CD14-positive monocyte (primary cell): Measurements from ENCODE around the gene PHACTR3. TPM values are rescaled to one million over a fixed set of nuclear protein-coding genes. Genes with fewer than 3 reads are reported as not detected.

Experiments used
- DNase-seq, 3 donors: peaks; one replicate each; pipeline ENCODE4 v3.0.0-alpha.2; 2011 to 2022
- H2AFZ ChIP-seq: 2 replicates; pipeline ENCODE4 v1.6.0; 2012; ENCODE audit warnings: mild to moderate bottlenecking, low read depth, low read length, inconsistent platforms; ENCODE audit not compliant: insufficient read depth, poor library complexity, severe bottlenecking
- H3K27ac ChIP-seq, 2 donors: 1 replicate in 1 of 2; 2 replicates in 1 of 2; pipeline ENCODE4 v1.5.1; 2012 to 2013; ENCODE audit warnings: low read length in 2 of 2, control low read depth in 1 of 2, inconsistent platforms in 1 of 2, low read depth in 1 of 2, mild to moderate bottlenecking in 1 of 2
- H3K27me3 ChIP-seq, 2 donors: one replicate each; pipeline versions ENCODE4 v1.6.0 to v1.6.1; 2011 to 2013; ENCODE audit warnings: low read length in 2 of 2; ENCODE audit not compliant: control insufficient read depth in 2 of 2, insufficient read depth in 2 of 2
- H3K36me3 ChIP-seq, 2 donors: replicated peaks in 1 of 2; 1 replicate in 1 of 2; 2 replicates in 1 of 2; pipeline versions ENCODE4 v1.5.1 to v1.6.1; 2012 to 2013; ENCODE audit warnings: low read length in 2 of 2, control low read depth in 1 of 2, inconsistent platforms in 1 of 2, mild to moderate bottlenecking in 1 of 2; ENCODE audit not compliant: insufficient read depth in 2 of 2, control insufficient read depth in 1 of 2
- H3K4me1 ChIP-seq, 2 donors: 1 replicate in 1 of 2; 2 replicates in 1 of 2; pipeline versions ENCODE4 v1.5.1 to v1.6.1; 2012 to 2013; ENCODE audit warnings: low read length in 2 of 2, control low read depth in 1 of 2, inconsistent platforms in 1 of 2, mild to moderate bottlenecking in 1 of 2, moderate library complexity in 1 of 2; ENCODE audit not compliant: insufficient read depth in 2 of 2, control insufficient read depth in 1 of 2
- H3K4me2 ChIP-seq: replicated peaks from 2 replicates; pipeline ENCODE3; 2012; ENCODE audit warnings: low read length, moderate library complexity, mild to moderate bottlenecking; ENCODE audit not compliant: poor library complexity, severe bottlenecking; ENCODE audit errors: extremely low read depth
- H3K4me3 ChIP-seq, 3 experiments: fragments of 200-600 bp in 1 of 3; sonication (generic) in 1 of 3; replicated peaks in 1 of 3; 1 replicate in 2 of 3; 2 replicates in 1 of 3; pipeline ENCODE4 v1.5.1; 2011 to 2013; ENCODE audit warnings: low read length in 3 of 3, mild to moderate bottlenecking in 3 of 3, control low read depth in 2 of 3, low read depth in 2 of 3, inconsistent platforms in 1 of 3, moderate library complexity in 1 of 3
- H3K79me2 ChIP-seq: 2 replicates; pipeline ENCODE4 v1.6.0; 2012; ENCODE audit warnings: mild to moderate bottlenecking, control low read depth, inconsistent platforms, low read length, moderate library complexity; ENCODE audit not compliant: insufficient read depth
- H3K9ac ChIP-seq: 2 replicates; pipeline ENCODE4 v1.6.0; 2017; ENCODE audit warnings: low read length, mild to moderate bottlenecking; ENCODE audit not compliant: insufficient read depth, poor library complexity, severe bottlenecking
- H3K9me3 ChIP-seq, 2 donors: replicated peaks in 1 of 2; 1 replicate in 1 of 2; 2 replicates in 1 of 2; pipeline versions ENCODE4 v1.5.1 to v1.6.1; 2012 to 2013; ENCODE audit warnings: low read length in 2 of 2, control low read depth in 1 of 2; ENCODE audit not compliant: control insufficient read depth in 1 of 2, insufficient read depth in 1 of 2
- H4K20me1 ChIP-seq: 2 replicates; pipeline ENCODE4 v1.6.0; 2012; ENCODE audit warnings: mild to moderate bottlenecking, low read length, control low read depth, moderate library complexity; ENCODE audit not compliant: insufficient read depth
- H3K27ac Mint-ChIP-seq, 7 donors: one replicate each; pipeline ENCODE4 v1.8.0; 2020; ENCODE audit warnings: mild to moderate bottlenecking in 7 of 7, mixed read lengths in 7 of 7, moderate library complexity in 6 of 7, inconsistent platforms in 2 of 7
- H3K27me3 Mint-ChIP-seq, 3 donors: one replicate each; pipeline ENCODE4 v1.8.0; 2021 to 2022; ENCODE audit warnings: low read depth in 3 of 3, mild to moderate bottlenecking in 3 of 3, mixed read lengths in 3 of 3, moderate library complexity in 3 of 3, inconsistent platforms in 1 of 3
- H3K36me3 Mint-ChIP-seq, 2 donors: one replicate each; pipeline ENCODE4 v1.8.0; 2020; ENCODE audit warnings: mixed read lengths in 2 of 2, inconsistent platforms in 1 of 2, mild to moderate bottlenecking in 1 of 2
- H3K4me1 Mint-ChIP-seq: one replicate; pipeline ENCODE4 v1.8.0; 2020; ENCODE audit warnings: mild to moderate bottlenecking, mixed read lengths
- H3K4me3 Mint-ChIP-seq, 2 donors: one replicate each; pipeline ENCODE4 v1.8.0; 2020; ENCODE audit warnings: mild to moderate bottlenecking in 2 of 2, mixed read lengths in 2 of 2, moderate library complexity in 1 of 2
- H3K9me3 Mint-ChIP-seq, 7 donors: one replicate each; pipeline ENCODE4 v1.8.0; 2020 to 2022; ENCODE audit warnings: mixed read lengths in 7 of 7, mild to moderate bottlenecking in 6 of 7, moderate library complexity in 6 of 7, inconsistent platforms in 2 of 7
- WGBS: methylation state at CpG from one replicate; pipeline ENCODE4 v1.1.5; 2013; ENCODE audit warnings: missing lambda C conversion rate; ENCODE audit not compliant: insufficient coverage; 5-methylcytosine and 5-hydroxymethylcytosine counted together
- intact Hi-C, 2 donors: fragments of 100-400 bp; cut with micrococcal nuclease; formaldehyde crosslinking; loops; one replicate each; pipeline versions ENCODE4 v1.15.0 to v1.15.1; 2023
- polyA plus RNA-seq, 3 donors: library from polyadenylated mRNA; depleted of rRNA in 1 of 3; unstranded in 2 of 3; stranded (reverse) in 1 of 3; fragments of 300-500 nt in 2 of 3; fragments of >200 nt in 1 of 3; fragmentation: Illumina TruSeq in 2 of 3; gene quantifications; 1 replicate in 2 of 3; 2 replicates in 1 of 3; pipeline ENCODE4 v1.2.3, GENCODE V29; 2012 to 2021
- TF ChIP-seq, protein P1 (sequence below): fragments of 200-600 bp; IDR thresholded peaks from one replicate; pipeline ENCODE4 v1.8.0; 2022; ENCODE audit warnings: antibody characterized with exemption, mild to moderate bottlenecking

Gene PHACTR3
- polyA plus RNA-seq, 3 donors, result 0.11 to 0.17 TPM; not detected in 1

DNA sequence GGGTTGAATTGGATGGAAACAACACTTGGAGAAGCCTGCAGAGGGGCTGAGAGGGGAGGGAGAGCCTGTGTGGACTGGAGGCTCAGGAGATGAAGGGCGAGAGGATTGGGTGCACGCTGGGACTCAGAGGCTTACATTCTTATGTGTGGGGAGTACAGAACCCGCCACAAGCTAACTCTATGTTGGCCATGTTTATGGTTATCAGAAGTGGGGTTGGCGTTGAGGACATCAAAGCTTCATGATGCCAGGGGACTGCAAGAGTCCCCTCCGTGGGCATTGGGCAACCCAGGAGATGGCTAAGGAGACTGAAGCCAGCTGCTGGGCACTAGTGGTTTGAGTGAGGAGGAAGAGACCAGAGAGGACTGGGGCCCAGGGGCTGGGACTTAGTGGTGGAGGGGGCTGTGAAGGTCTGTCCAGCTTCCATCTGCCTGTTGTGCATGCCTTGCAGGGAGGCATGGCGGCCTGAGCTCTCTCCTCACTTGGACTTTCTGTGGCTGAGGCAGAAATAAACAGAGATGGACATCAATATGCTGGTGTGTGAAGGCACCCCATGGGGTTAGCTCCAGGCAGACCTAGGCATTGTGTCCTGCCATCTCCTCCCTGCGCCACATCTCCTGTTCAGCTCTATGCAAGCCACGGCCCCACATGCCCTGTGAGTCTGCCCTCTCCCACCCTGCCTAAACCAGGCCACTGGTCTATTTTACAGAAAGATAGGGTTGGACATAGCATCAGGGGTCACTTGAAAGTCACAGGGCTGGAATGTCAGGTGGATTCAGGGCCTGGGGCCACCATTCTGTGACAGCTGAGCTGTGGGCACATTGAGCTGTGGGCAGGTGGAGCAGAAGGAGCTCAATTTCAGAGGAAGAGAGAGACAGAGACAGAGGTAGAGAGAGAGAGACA is 61.6 kb downstream of the PHACTR3 start:
- Histone ChIP-seq H3K4me3 (no peak overlapping the region), H3K27me3 (no peaks in the 10 kb centered on the region), H3K27ac (no peak overlapping the region), H3K4me1 (no peaks in the 10 kb centered on the region), H3K36me3 (no peaks in the 10 kb centered on the region), H3K79me2 (no peaks in the 10 kb centered on the region), H3K4me2 (no peak overlapping the region), H2AFZ (no peak overlapping the region), H4K20me1 (no peaks in the 10 kb centered on the region), H3K9ac (no peak overlapping the region), H3K9me3 (peaks cover 0 to under 1% of the 10 kb centered on the region in 2 donors)
- Mint-ChIP-seq H3K9me3 (peaks cover 0 to 6% (median 4%) of the 10 kb centered on the region in 7 donors), H3K4me3 (no peak overlapping the region), H3K36me3 (no peaks in the 10 kb centered on the region), H3K27me3 (peaks cover 5 to 29% (median 18%) of the 10 kb centered on the region in 3 donors), H3K27ac (no peak overlapping the region), H3K4me1 (no peaks in the 10 kb centered on the region)
- DNase-seq, result no peak
- 98% methylated on average over 6 of the region's 8 CpGs for WGBS
- intact Hi-C loops, result no loop called here
- TF ChIP-seq, protein P1, sequence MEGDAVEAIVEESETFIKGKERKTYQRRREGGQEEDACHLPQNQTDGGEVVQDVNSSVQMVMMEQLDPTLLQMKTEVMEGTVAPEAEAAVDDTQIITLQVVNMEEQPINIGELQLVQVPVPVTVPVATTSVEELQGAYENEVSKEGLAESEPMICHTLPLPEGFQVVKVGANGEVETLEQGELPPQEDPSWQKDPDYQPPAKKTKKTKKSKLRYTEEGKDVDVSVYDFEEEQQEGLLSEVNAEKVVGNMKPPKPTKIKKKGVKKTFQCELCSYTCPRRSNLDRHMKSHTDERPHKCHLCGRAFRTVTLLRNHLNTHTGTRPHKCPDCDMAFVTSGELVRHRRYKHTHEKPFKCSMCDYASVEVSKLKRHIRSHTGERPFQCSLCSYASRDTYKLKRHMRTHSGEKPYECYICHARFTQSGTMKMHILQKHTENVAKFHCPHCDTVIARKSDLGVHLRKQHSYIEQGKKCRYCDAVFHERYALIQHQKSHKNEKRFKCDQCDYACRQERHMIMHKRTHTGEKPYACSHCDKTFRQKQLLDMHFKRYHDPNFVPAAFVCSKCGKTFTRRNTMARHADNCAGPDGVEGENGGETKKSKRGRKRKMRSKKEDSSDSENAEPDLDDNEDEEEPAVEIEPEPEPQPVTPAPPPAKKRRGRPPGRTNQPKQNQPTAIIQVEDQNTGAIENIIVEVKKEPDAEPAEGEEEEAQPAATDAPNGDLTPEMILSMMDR, result no peak

DNA sequence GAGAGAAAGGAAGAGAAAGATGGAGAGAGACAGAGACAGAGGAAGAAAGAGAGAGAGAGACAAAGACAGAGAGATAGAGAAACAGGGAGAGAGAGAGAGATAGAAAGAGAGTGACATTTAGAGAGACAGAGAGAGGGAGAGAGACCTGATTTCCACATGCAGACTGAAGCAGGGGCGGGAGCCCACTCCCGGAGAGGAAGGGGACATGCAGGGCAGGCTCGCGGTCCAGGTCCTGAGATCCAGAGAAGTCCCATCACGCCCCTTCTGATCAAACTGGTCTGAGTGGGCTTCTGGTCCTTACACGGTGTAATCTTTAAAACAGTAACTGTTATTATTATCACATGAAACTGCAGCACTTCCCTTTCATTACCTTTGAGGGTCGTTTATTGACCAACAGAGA is 62.2 kb downstream of the PHACTR3 start:
- Histone ChIP-seq H3K4me3 (no peak overlapping the region), H3K4me2 (no peak overlapping the region), H3K27me3 (no peaks in the 10 kb centered on the region), H4K20me1 (no peaks in the 10 kb centered on the region), H3K9me3 (no peaks in the 10 kb centered on the region), H2AFZ (no peak overlapping the region), H3K9ac (no peak overlapping the region), H3K36me3 (no peaks in the 10 kb centered on the region), H3K27ac (no peak overlapping the region), H3K79me2 (no peaks in the 10 kb centered on the region), H3K4me1 (no peaks in the 10 kb centered on the region)
- no peaks in the 10 kb centered on the region for H3K36me3 Mint-ChIP-seq
- no peak overlapping the region for H3K4me3 Mint-ChIP-seq
- DNase-seq, result no peak
- intact Hi-C loops, result no loop called here
- H3K9me3 Mint-ChIP-seq, result peaks cover 0 to 4% (median 1%) of the 10 kb centered on the region in 7 donors
- H3K27me3 Mint-ChIP-seq, result peaks cover 8 to 28% (median 18%) of the 10 kb centered on the region in 3 donors
- no peak overlapping the region for H3K27ac Mint-ChIP-seq
- 80% methylated on average over 7 of the region's 7 CpGs for WGBS
- H3K4me1 Mint-ChIP-seq, result no peaks in the 10 kb centered on the region
- TF ChIP-seq, protein P1, result no peak
